SK-N-SH (cell line): ENCODE results near the gene ENTPD6. TPM values are rescaled to one million over a fixed set of nuclear protein-coding genes. Genes with fewer than 3 reads are reported as not detected.

Source experiments
- CTCF ChIA-PET: fragments of 300-600, 350-600 bp; formaldehyde crosslinking; extraction: SDS; loops from one replicate; lab custom pipeline; 2021; lab: Yijun Ruan, JAX
- POLR2A ChIA-PET: fragments of 350-600 bp; sonication (Branson Sonifier 250); formaldehyde crosslinking; extraction: SDS; loops from one replicate; lab custom pipeline; 2020; ENCODE audit warnings: antibody characterized with exemption, inconsistent platforms; lab: Yijun Ruan, JAX
- DNase-seq: peaks from one replicate; pipeline ENCODE4 v3.0.0; 2012
- H2AFZ ChIP-seq: fragments of 200-600 bp; sonication (generic); 2 replicates; pipeline ENCODE4 v1.8.1; 2016; ENCODE audit warnings: antibody characterized with exemption, mild to moderate bottlenecking, low read depth
- H3F3A ChIP-seq: fragments of 200-600 bp; sonication (generic); replicated peaks from 2 replicates; pipeline ENCODE3; 2016; ENCODE audit warnings: antibody characterized with exemption, mild to moderate bottlenecking; ENCODE audit not compliant: insufficient read depth
- H3K27ac ChIP-seq, 2 experiments: fragments of 200-500 bp in 1 of 2; fragments of 200-600 bp in 1 of 2; sonication (Bioruptor generic) in 1 of 2; sonication (generic), shearing (Covaris generic) in 1 of 2; 2 replicates each; pipeline versions ENCODE4 v1.5.1 to v1.6.1; 2014 to 2016; ENCODE audit warnings: low read depth in 2 of 2, inconsistent platforms in 1 of 2, low read length in 1 of 2, mild to moderate bottlenecking in 1 of 2, mixed read lengths in 1 of 2
- H3K27me3 ChIP-seq: fragments of 200-600 bp; sonication (generic), shearing (Covaris generic); 2 replicates; pipeline ENCODE4 v1.6.1; 2016; ENCODE audit warnings: mixed run types; ENCODE audit not compliant: insufficient read depth
- H3K36me3 ChIP-seq, 2 experiments: fragments of 200-500 bp in 1 of 2; fragments of 200-600 bp in 1 of 2; sonication (Bioruptor generic) in 1 of 2; sonication (generic) in 1 of 2; replicated peaks in 1 of 2; 2 replicates each; pipeline versions ENCODE3 to v1.5.1; 2014 to 2016; ENCODE audit warnings: low read length in 1 of 2, mild to moderate bottlenecking in 1 of 2; ENCODE audit not compliant: insufficient read depth in 2 of 2, control insufficient read depth in 1 of 2
- H3K4me1 ChIP-seq, 2 experiments: fragments of 200-500 bp in 1 of 2; fragments of 200-600 bp in 1 of 2; sonication (Bioruptor generic) in 1 of 2; sonication (generic), shearing (Covaris generic) in 1 of 2; 2 replicates each; pipeline versions ENCODE4 v1.5.1 to v1.6.1; 2014 to 2016; ENCODE audit warnings: low read depth in 1 of 2, low read length in 1 of 2, mixed run types in 1 of 2; ENCODE audit not compliant: insufficient read depth in 2 of 2, control insufficient read depth in 1 of 2
- H3K4me2 ChIP-seq: fragments of 200-600 bp; sonication (generic), shearing (Covaris generic); 2 replicates; pipeline ENCODE4 v1.6.1; 2017; ENCODE audit warnings: mixed run types
- H3K4me3 ChIP-seq, 2 experiments: fragments of 200-500 bp in 1 of 2; fragments of 200-600 bp in 1 of 2; sonication (Bioruptor generic) in 1 of 2; sonication (generic), shearing (Covaris generic) in 1 of 2; 2 replicates each; pipeline versions ENCODE4 v1.5.1 to v1.8.1; 2014 to 2016; ENCODE audit warnings: low read depth in 2 of 2, inconsistent platforms in 1 of 2, low read length in 1 of 2, mild to moderate bottlenecking in 1 of 2, mixed read lengths in 1 of 2, moderate library complexity in 1 of 2
- H3K79me2 ChIP-seq: fragments of 200-600 bp; sonication (generic); 2 replicates; pipeline ENCODE4 v1.8.1; 2017; ENCODE audit warnings: mild to moderate bottlenecking; ENCODE audit not compliant: insufficient read depth
- H3K9ac ChIP-seq: fragments of 200-600 bp; sonication (generic); 2 replicates; pipeline ENCODE4 v1.6.1; 2017; ENCODE audit warnings: mixed run types
- H3K9me2 ChIP-seq: fragments of 200-600 bp; sonication (generic); 2 replicates; pipeline ENCODE4 v1.6.1; 2017; ENCODE audit warnings: mixed run types
- H3K9me3 ChIP-seq: fragments of 200-600 bp; sonication (generic); 2 replicates; pipeline ENCODE4 v1.6.1; 2017; ENCODE audit warnings: mixed run types, mild to moderate bottlenecking, moderate library complexity
- H4K20me1 ChIP-seq: fragments of 200-600 bp; sonication (generic); 2 replicates; pipeline ENCODE4 v1.6.1; 2017; ENCODE audit warnings: mild to moderate bottlenecking, mixed run types; ENCODE audit not compliant: insufficient read depth
- CHD2 ChIP-seq: fragments of 150-350 bp; IDR thresholded peaks from 2 replicates; pipeline ENCODE4 v1.6.1; 2018; ENCODE audit warnings: low read length; ENCODE audit not compliant: partially characterized antibody
- EZH2phosphoT487 ChIP-seq: fragments of 200-600 bp; sonication (generic); IDR thresholded peaks from 2 replicates; pipeline ENCODE4 v1.6.1; 2017; ENCODE audit warnings: low read depth, mixed run types, mild to moderate bottlenecking, antibody characterized with exemption, moderate library complexity, borderline replicate concordance
- FOSL2 ChIP-seq: IDR thresholded peaks from 2 replicates; pipeline ENCODE4 v1.4.0; 2012; ENCODE audit warnings: low read depth, mild to moderate bottlenecking, moderate library complexity, borderline replicate concordance
- FOXM1 ChIP-seq: IDR thresholded peaks from 2 replicates; pipeline ENCODE4 v1.4.0; 2012; ENCODE audit warnings: low read depth, mild to moderate bottlenecking
- GABPA ChIP-seq: IDR thresholded peaks from 2 replicates; pipeline ENCODE4 v1.4.0; 2012; ENCODE audit warnings: low read depth, mild to moderate bottlenecking
- IRF3 ChIP-seq: fragments of 150-350 bp; IDR thresholded peaks from 2 replicates; pipeline ENCODE4 v1.6.1; 2016; ENCODE audit warnings: mild to moderate bottlenecking, low read depth, low read length
- JUND ChIP-seq: IDR thresholded peaks from 2 replicates; pipeline ENCODE4 v1.4.0; 2012
- MEF2A ChIP-seq: IDR thresholded peaks from 2 replicates; pipeline ENCODE4 v1.4.0; 2012; ENCODE audit warnings: low read depth, borderline replicate concordance
- MXI1 ChIP-seq: IDR thresholded peaks from 2 replicates; pipeline ENCODE4 v1.6.1; 2012; ENCODE audit warnings: mild to moderate bottlenecking, low read depth, low read length, improper control_type of control experiment
- POLR2AphosphoS5 ChIP-seq: IDR thresholded peaks from 2 replicates; pipeline ENCODE4 v1.6.1; 2012; ENCODE audit warnings: low read depth, low read length
- RAD21 ChIP-seq: IDR thresholded peaks from 2 replicates; pipeline ENCODE4 v1.6.1; 2012; ENCODE audit warnings: mild to moderate bottlenecking, low read length
- REST ChIP-seq: IDR thresholded peaks from 2 replicates; pipeline ENCODE4 v1.6.1; 2012; ENCODE audit warnings: mild to moderate bottlenecking, low read depth, low read length, moderate library complexity
- RFX5 ChIP-seq: IDR thresholded peaks from 2 replicates; pipeline ENCODE4 v1.6.1; 2012; ENCODE audit warnings: mild to moderate bottlenecking, improper control_type of control experiment, low read length
- SMC3 ChIP-seq: IDR thresholded peaks from 2 replicates; pipeline ENCODE4 v1.6.1; 2012; ENCODE audit warnings: low read depth, low read length, improper control_type of control experiment
- TCF12 ChIP-seq: IDR thresholded peaks from 2 replicates; pipeline ENCODE4 v1.4.0; 2012
- ZBTB33 ChIP-seq: IDR thresholded peaks from 2 replicates; pipeline ENCODE4 v1.4.0; 2012; ENCODE audit warnings: low read depth, borderline replicate concordance
- WGBS: methylation state at CpG from one replicate; pipeline ENCODE4 v1.1.6; 2017; ENCODE audit warnings: low lambda C conversion rate; 5-methylcytosine and 5-hydroxymethylcytosine counted together
- polyA plus RNA-seq, 3 experiments: library from polyadenylated mRNA; depleted of rRNA; stranded (reverse); fragments of >200 nt; gene quantifications; 2 replicates each; pipeline ENCODE4 v1.2.3, GENCODE V29; 2012
- TF ChIP-seq, protein P1 (sequence below): IDR thresholded peaks from 2 replicates; pipeline ENCODE4; 2012
- TF ChIP-seq, protein P2 (sequence below): fragments of 150-350 bp; IDR thresholded peaks from 2 replicates; pipeline ENCODE4 v1.6.1; 2017; ENCODE audit warnings: antibody characterized with exemption, low read length, low read depth, borderline replicate concordance

Gene ENTPD6
- polyA plus RNA-seq, 1 of the 3 experiments (the other 2 are of a cell fraction): 76.1 TPM

DNA sequence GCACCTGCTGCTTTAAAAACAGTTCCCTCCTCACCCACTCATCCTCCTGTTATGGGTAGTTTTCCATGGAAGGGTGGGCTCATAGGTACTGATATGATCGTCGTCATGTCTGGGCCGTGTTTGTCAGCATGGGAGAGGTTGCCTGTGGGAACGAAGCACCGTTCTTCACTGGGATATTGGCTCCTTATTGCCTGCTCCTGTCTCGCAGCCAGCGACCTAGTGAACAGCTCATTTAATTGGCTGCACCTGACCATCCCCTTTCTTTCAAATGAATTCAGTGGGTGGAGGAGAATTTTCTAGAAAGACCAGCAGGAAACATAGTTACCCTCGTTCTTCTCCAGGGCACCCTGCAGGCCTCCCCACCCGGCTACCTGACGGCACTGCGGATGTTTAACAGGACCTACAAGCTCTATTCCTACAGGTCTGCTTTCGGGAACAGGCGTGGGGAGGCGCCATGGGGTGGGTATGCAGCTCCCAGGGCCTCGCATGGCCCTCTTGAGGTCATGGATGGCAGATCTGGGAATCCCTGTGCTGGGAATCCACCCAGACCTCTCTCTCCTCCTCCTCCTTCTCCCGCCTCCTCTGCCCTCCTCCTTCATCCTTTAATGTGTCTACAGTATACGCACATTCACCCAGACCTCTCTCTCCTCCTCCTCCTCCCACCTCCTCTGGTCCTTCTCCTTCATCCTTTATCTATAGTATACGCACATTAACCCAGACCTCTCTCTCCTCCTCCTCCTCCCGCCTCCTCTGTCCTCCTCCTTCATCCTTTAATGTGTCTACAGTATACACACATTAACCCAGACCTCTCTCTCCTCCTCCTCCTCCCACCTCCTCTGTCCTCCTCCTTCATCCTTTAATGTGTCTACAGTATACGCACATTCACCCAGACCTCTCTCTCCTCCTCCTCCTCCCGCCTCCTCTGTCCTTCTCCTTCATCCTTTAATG lies 21.9 kb downstream of the ENTPD6 start:
- Histone ChIP-seq H2AFZ (no peak overlapping the region), H3K27me3 (no peaks in the 10 kb centered on the region), H3K27ac (no peak overlapping the region), H3F3A (peaks cover 1% of the 10 kb centered on the region), H3K4me3 (no peak overlapping the region), H3K79me2 (no peaks in the 10 kb centered on the region), H3K9me3 (no peaks in the 10 kb centered on the region), H4K20me1 (no peaks in the 10 kb centered on the region), H3K4me1 (peaks cover 0 to 6% of the 10 kb centered on the region in 2 experiments; a peak in 1 of 4 replicates), H3K36me3 (peaks cover 26 to 35% of the 10 kb centered on the region in 2 experiments), H3K4me2 (no peak overlapping the region), H3K9me2 (no peaks in the 10 kb centered on the region), H3K9ac (no peak overlapping the region)
- 91% methylated on average over 18 of the region's 21 CpGs for WGBS
- ChIA-PET POLR2A (no interaction called here), CTCF (interaction anchor here (1.2 kb wide), 2 partner anchors 30 to 181 kb away, joined by 3 read pairs; no protein-coding TSS in a partner anchor)
- TF ChIP-seq REST: no peak
- TF ChIP-seq CHD2: no peak
- no peak for TF ChIP-seq RFX5
- TF ChIP-seq IRF3: no peak
- TF ChIP-seq RAD21: no peak
- TF ChIP-seq EZH2phosphoT487: no peak
- TF ChIP-seq ZBTB33: no peak
- no peak for TF ChIP-seq FOSL2
- no peak for TF ChIP-seq FOXM1
- no peak for TF ChIP-seq POLR2AphosphoS5
- no peak for TF ChIP-seq JUND
- TF ChIP-seq, protein P1, sequence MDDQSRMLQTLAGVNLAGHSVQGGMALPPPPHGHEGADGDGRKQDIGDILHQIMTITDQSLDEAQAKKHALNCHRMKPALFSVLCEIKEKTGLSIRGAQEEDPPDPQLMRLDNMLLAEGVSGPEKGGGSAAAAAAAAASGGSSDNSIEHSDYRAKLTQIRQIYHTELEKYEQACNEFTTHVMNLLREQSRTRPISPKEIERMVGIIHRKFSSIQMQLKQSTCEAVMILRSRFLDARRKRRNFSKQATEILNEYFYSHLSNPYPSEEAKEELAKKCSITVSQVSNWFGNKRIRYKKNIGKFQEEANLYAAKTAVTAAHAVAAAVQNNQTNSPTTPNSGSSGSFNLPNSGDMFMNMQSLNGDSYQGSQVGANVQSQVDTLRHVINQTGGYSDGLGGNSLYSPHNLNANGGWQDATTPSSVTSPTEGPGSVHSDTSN: no peak
- no peak for TF ChIP-seq MEF2A
- TF ChIP-seq GABPA: no peak
- TF ChIP-seq, protein P2, sequence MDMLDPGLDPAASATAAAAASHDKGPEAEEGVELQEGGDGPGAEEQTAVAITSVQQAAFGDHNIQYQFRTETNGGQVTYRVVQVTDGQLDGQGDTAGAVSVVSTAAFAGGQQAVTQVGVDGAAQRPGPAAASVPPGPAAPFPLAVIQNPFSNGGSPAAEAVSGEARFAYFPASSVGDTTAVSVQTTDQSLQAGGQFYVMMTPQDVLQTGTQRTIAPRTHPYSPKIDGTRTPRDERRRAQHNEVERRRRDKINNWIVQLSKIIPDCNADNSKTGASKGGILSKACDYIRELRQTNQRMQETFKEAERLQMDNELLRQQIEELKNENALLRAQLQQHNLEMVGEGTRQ: no peak
- no peak for TF ChIP-seq SMC3
- no peak for TF ChIP-seq TCF12
- no peak for TF ChIP-seq MXI1
- no peak for DNase-seq
